ENCODE data around the gene FUT8. TPM values are rescaled to one million over a fixed set of nuclear protein-coding genes. Genes with fewer than 3 reads are reported as not detected.

FUT8 gene
- total and polyA plus RNA-seq, 2 of the 8 experiments (the other 6 are each of a cell fraction or from before 2014, with no cell fraction given): 10.5 to 25.1 TPM

- Histone ChIP-seq H3K9me3 (ENCODE audit: insufficient read depth in 2 of 2, low read depth in 1 of 2, low read length in 1 of 2) (no peaks in the 10 kb centered on the region), H3K4me2 (ENCODE audit: insufficient read depth in 1 of 2, low read depth in 2 of 2, low read length in 2 of 2) (no peak overlapping the region), H3K18ac (ENCODE audit: extremely low read depth, low read length) (no peak overlapping the region), H4K8ac (ENCODE audit: extremely low read depth, insufficient read depth, low read length) (no peak overlapping the region), H4K20me1 (replicated peaks in 1 of 2; ENCODE audit: control insufficient read depth in 1 of 2, insufficient read depth in 2 of 2, low read length in 2 of 2) (no peaks in the 10 kb centered on the region), H4K5ac (ENCODE audit: insufficient read length, low read depth, low read length) (no peak overlapping the region), H2BK5ac (ENCODE audit: low read depth, low read length) (no peak overlapping the region), H3K36me3 (ENCODE audit: control insufficient read depth in 2 of 4, insufficient read depth in 4 of 4, low read length in 3 of 4) (no peaks in the 10 kb centered on the region), H3K14ac (ENCODE audit: insufficient read length) (no peak overlapping the region), H3K79me1 (ENCODE audit: low read depth, low read length) (no peaks in the 10 kb centered on the region), H2AFZ (ENCODE audit: low read length) (no peak overlapping the region), H2BK15ac (ENCODE audit: low read length) (no peak overlapping the region), H3K27me3 (replicated peaks in 1 of 4; ENCODE audit: control insufficient read depth in 3 of 4, extremely low read depth in 1 of 4, insufficient read depth in 3 of 4, low read length in 3 of 4) (no peaks in the 10 kb centered on the region), H3K9ac (replicated peaks in 1 of 4; ENCODE audit: extremely low read depth in 1 of 4, low read depth in 3 of 4, low read length in 3 of 4) (no peak overlapping the region), H3K56ac (replicated peaks; ENCODE audit: insufficient read length, low read depth, low read length) (no peak overlapping the region), H3K23ac (ENCODE audit: insufficient read length) (no peak overlapping the region), H3K23me2 (ENCODE audit: low read depth, low read length) (no peaks in the 10 kb centered on the region), H2BK20ac (ENCODE audit: low read length) (no peak overlapping the region), H3K4ac (replicated peaks; ENCODE audit: insufficient read length, low read depth, low read length) (no peak overlapping the region), H3K4me3 (ENCODE audit: extremely low read depth in 1 of 4, insufficient read depth in 2 of 4, low read depth in 3 of 4, low read length in 4 of 4) (no peak overlapping the region), H2BK12ac (ENCODE audit: low read depth, low read length) (no peak overlapping the region), H3K27ac (ENCODE audit: low read depth, low read length) (no peak overlapping the region), H2AK5ac (ENCODE audit: low read depth, low read length) (no peak overlapping the region), H3K79me2 (ENCODE audit: control insufficient read depth in 1 of 2, insufficient read depth in 2 of 2, low read length in 2 of 2) (no peaks in the 10 kb centered on the region), H4K91ac (replicated peaks; ENCODE audit: insufficient read length, low read length) (no peak overlapping the region), H3K4me1 (replicated peaks in 1 of 4; ENCODE audit: control insufficient read depth in 3 of 4, insufficient read depth in 4 of 4, low read length in 3 of 4) (no peaks in the 10 kb centered on the region), H2BK120ac (replicated peaks; ENCODE audit: low read depth, low read length) (no peak overlapping the region)
- DNase-seq (ENCODE audit: low read depth in 1 of 2, low spot score in 2 of 2) (no peak), FAIRE-seq (no peak)
- WGBS, 2 experiments (ENCODE audit: extremely low coverage in 1 of 2, insufficient coverage in 1 of 2, insufficient read length in 1 of 2, insufficient replicate concordance in 2 of 2, low coverage in 1 of 2, low lambda C conversion rate in 2 of 2, missing lambda C conversion rate in 1 of 2): 100% methylated on average over 1 of the region's 1 CpG; no CpG with 5 or more reads in 1 of the 2 experiments
- POLR2A ChIA-PET (ENCODE audit: partially characterized antibody): no interaction called here
- CTCF ChIA-PET (ENCODE audit: partially characterized antibody): interaction anchor here (0.8 to 1.6 kb wide), 2 partner anchors 9 to 157 kb away, joined by 3 read pairs; no protein-coding TSS in a partner anchor
- TF ChIP-seq, protein P1, sequence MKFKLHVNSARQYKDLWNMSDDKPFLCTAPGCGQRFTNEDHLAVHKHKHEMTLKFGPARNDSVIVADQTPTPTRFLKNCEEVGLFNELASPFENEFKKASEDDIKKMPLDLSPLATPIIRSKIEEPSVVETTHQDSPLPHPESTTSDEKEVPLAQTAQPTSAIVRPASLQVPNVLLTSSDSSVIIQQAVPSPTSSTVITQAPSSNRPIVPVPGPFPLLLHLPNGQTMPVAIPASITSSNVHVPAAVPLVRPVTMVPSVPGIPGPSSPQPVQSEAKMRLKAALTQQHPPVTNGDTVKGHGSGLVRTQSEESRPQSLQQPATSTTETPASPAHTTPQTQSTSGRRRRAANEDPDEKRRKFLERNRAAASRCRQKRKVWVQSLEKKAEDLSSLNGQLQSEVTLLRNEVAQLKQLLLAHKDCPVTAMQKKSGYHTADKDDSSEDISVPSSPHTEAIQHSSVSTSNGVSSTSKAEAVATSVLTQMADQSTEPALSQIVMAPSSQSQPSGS (IDR thresholded peaks at IDR 0.05; ENCODE audit: low read length): no peak
- TF ChIP-seq KDM5A (IDR thresholded peaks at IDR 0.05; ENCODE audit: low read length) (no peak), EGR1 (IDR thresholded peaks at IDR 0.05; ENCODE audit: borderline replicate concordance, low read depth, low read length) (no peak), YY1 (IDR thresholded peaks at IDR 0.05; ENCODE audit: low read depth, low read length) (no peak), SP4 (IDR thresholded peaks at IDR 0.05; ENCODE audit: low read length) (no peak), FOSL1 (IDR thresholded peaks at IDR 0.05; ENCODE audit: insufficient read depth, low read depth, low read length) (no peak), CTBP2 (IDR thresholded peaks at IDR 0.05; ENCODE audit: borderline replicate concordance, insufficient read depth, insufficient read length, low read length) (no peak)
These were observed 371.0 kb downstream of the FUT8 start for GRCh38 chr14:65783576-65783975.

All from H1 (cell line).